Measurements from ENCODE around the gene TCEA3. TPM values are rescaled to one million over a fixed set of nuclear protein-coding genes. Genes with fewer than 3 reads are reported as not detected.
A peak's percentile ranks its signal among the peaks of the same experiment; 100 is the strongest.

TCEA3 gene
- total RNA-seq, 2 experiments from 2014 or later, result 11.4 to 12.1 TPM

DNA sequence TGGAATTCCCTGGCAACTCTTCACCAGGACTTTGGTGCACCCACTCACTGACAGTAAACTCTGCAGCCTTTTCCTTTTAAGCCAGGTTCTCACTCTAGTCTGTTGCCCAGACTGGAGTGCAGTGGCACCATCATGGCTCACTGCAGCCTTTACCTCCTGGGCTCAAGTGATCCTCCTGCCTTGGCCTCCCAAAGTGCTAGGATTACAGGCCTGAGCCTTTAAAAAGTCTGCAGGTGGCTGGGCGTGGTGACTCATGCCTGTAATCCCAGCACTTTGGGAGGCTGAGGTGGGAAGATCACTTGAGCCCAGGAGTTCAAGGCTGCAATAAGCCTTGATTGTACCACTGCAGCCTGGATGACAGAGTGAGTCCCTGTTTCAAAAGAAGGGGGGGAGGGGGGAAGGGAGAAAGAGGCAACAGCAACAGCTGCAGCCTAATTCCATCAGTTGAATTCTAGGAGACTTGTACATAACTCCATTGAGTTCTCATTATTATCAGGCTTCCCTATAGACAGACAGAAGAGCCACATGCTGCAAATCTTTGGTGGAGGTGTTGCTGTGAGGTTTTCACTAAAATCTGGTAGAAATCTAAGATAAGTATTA lies 72.4 kb downstream of the TCEA3 start:
- no peak for DNase-seq
- H3K27me3 Mint-ChIP-seq (ENCODE audit: low read depth), result peaks cover 2% of the 10 kb centered on the region
- H3K36me3 Mint-ChIP-seq (ENCODE audit: low read depth), result no peaks in the 10 kb centered on the region
- no peak overlapping the region for H3K27ac Mint-ChIP-seq
- no peak for ATAC-seq
- H3K9me3 Mint-ChIP-seq (ENCODE audit: insufficient read depth), result no peaks in the 10 kb centered on the region
- ChIA-PET POLR2A (no interaction called here), CTCF (no interaction called here)
- H3K4me1 Mint-ChIP-seq (ENCODE audit: low read depth), result peaks cover 5% of the 10 kb centered on the region
- no peak overlapping the region for H3K4me3 Mint-ChIP-seq

GRCh38 chr1:23345920-23346319 lies 78.6 kb downstream of the TCEA3 start:
- Mint-ChIP-seq H3K4me3 (no peak overlapping the region), H3K9me3 (ENCODE audit: insufficient read depth) (no peaks in the 10 kb centered on the region), H3K4me1 (ENCODE audit: low read depth) (peaks cover 20% of the 10 kb centered on the region), H3K36me3 (ENCODE audit: low read depth) (peaks cover 19% of the 10 kb centered on the region), H3K27ac (no peak overlapping the region), H3K27me3 (ENCODE audit: low read depth) (no peaks in the 10 kb centered on the region)
- ChIA-PET POLR2A (interaction anchor here (0.5 to 1.0 kb wide), 2 partner anchors 19 to 23 kb away, joined by 3 read pairs; no protein-coding TSS in a partner anchor), CTCF (interaction anchor here (0.5 to 1.9 kb wide), 3 partner anchors 11 to 412 kb away, joined by 3 to 7 read pairs (median 3); no protein-coding TSS in a partner anchor)
- no peak for DNase-seq
- ATAC-seq, result no peak

DNA sequence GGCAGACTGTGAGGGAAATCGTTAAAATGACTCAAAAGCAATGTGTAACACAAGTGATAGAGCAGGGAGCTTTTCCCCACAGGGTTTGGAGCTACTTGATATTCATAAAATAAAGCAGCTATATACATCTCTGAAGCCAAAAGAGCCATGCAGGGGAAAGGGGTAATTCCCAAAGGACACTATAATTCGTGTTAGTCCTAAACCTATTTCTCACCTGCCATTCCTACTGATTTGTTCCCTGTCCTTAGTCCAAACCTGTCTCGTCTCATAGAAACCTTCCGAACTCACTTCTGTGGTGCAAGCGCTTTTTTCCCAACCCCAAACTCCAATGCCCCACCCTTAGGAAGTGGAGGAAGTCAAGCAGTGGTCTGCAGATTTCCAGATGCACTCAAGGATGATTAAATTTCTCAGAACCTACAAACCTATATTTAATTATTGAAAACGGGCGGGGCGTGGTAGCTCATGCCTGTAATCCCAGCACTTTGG lies 79.5 kb downstream of the TCEA3 start:
- POLR2A ChIA-PET, result interaction anchor here (1.0 to 1.8 kb wide), 14 partner anchors 9 to 615 kb away, joined by 3 to 38 read pairs (median 5); partner anchors contain the start of genes GALE, PNRC2, RPL11 and ZNF436
- Mint-ChIP-seq H3K27me3 (ENCODE audit: low read depth) (no peaks in the 10 kb centered on the region), H3K27ac (peak overlapping the region; percentile 91), H3K36me3 (ENCODE audit: low read depth) (peaks cover 26% of the 10 kb centered on the region), H3K4me3 (peak overlapping the region; percentile 82), H3K9me3 (ENCODE audit: insufficient read depth) (no peaks in the 10 kb centered on the region), H3K4me1 (ENCODE audit: low read depth) (peaks cover 29% of the 10 kb centered on the region)
- CTCF ChIA-PET, result interaction anchor here (0.8 to 1.9 kb wide), 9 partner anchors 9 to 347 kb away, joined by 3 to 19 read pairs (median 5); partner anchors contain the start of gene RPL11
- DNase-seq (no peak), ATAC-seq (no peak)

DNA sequence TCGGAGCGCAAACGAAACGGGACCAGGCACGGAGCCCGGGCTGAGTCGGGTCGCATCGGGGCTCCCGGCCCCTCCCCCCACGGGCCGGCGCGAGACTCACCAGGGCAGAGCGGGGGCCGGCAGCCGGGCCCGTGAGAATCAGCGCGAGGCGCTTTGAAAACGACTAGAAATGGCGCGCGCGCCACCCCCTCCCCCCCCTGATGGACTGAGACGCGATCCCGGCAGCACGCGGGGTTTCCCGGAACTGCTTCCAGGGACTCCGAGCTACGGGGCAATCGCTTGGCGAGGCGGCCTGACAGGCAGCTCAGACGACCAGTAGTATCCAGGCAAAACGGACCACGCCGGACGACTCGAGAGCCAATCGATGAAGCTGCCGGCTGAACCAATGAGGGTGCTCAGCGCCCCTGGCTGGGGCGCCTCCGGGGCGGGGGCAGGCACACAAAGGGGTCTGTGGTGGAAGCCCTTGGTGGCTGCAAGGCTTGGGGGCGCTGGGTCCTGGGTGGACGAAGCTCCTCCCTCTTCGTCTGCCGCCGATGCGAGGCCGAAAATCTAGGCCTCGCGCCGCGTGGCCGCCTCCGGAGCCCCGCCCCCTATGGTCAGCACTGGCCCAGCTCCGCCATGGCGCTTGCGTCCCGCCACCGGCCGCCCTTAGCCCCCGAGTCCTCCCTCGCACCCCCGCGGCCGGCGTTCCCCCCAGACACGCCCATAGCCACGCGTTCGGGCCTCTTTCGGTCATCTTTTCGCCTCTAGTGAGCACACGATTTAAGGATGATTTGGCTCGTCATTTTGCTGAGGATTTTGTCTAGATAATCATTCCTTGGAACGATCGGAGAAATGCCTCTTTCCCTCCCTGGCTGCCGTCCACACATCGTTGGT lies 80.2 kb downstream of the TCEA3 start, which contains the start of gene HNRNPR:
Gene HNRNPR, minus strand, starts transcription at position 174 of the 876 bp plus-strand sequence. CDS start 3,276 bp downstream, outside the sequence.
- ChIA-PET POLR2A (interaction anchor here (0.5 to 1.8 kb wide), 26 partner anchors 9 to 1156 kb away, joined by 3 to 38 read pairs (median 4); partner anchors contain the start of genes GALE, PNRC2, RPL11 and ZNF436), CTCF (interaction anchor here (0.7 to 1.9 kb wide), 12 partner anchors 9 to 347 kb away, joined by 3 to 19 read pairs (median 4); partner anchors contain the start of gene RPL11)
- peak; percentile 99 for ATAC-seq
- peaks cover 30% of the 10 kb centered on the region for H3K36me3 Mint-ChIP-seq (ENCODE audit: low read depth)
- H3K9me3 Mint-ChIP-seq (ENCODE audit: insufficient read depth), result no peaks in the 10 kb centered on the region
- peak; percentile 100 for DNase-seq
- H3K4me1 Mint-ChIP-seq (ENCODE audit: low read depth), result peaks cover 34% of the 10 kb centered on the region
- no peaks in the 10 kb centered on the region for H3K27me3 Mint-ChIP-seq (ENCODE audit: low read depth)
- peak within 1 kb of the TSS; percentile 94 for H3K27ac Mint-ChIP-seq
- H3K4me3 Mint-ChIP-seq, result peak within 1 kb of the TSS; percentile 86

DNA sequence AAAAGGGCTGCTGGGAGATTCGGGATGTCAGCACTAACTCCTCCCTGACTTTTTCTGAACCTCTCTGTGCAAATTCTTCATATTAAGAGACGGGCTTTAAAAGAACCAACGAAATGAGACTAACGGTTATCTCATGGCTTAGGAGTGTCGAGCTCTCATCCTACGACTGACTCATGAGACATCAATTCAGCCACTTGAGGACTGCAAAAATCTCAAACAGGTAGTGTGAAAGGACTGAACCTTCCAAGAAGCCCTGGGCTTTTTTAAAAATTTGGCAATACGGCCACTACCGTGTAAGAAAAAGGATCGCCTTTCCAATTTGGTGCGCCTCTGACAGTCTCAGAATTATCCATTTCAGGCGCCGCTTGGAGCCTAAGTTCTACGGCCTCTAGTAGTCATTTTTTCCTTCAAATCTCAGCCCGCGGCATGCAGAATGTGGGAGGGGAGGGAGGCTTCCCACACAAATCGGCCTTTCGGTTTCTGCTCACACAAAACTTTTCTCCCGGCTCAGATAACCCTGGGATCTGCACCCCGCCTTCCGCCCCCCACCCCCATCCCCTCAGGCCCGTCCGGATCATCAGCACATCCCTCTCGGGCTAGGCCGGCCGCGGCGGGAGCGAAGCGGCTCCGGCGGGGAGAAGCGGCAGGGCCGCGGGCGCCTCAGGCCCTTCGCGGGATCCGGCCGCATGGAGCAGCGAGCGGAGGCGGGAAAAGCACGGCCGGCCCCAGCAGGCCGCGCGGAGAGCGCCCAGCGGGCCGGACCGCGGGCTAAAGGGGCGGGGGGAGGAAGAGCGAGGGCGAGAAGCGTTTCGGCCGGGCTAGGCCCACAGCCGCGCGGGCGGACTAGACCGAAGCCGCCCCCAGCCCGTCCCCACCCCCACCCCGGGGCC lies 81.1 kb downstream of the TCEA3 start:
- DNase-seq (peak; percentile 55), ATAC-seq (peak; percentile 5)
- peak overlapping the region; percentile 94 for H3K27ac Mint-ChIP-seq
- H3K4me1 Mint-ChIP-seq (ENCODE audit: low read depth), result peaks cover 41% of the 10 kb centered on the region
- CTCF ChIA-PET, result interaction anchor here (0.7 to 4.0 kb wide), 10 partner anchors 10 to 291 kb away, joined by 3 to 19 read pairs (median 6); no protein-coding TSS in a partner anchor
- no peaks in the 10 kb centered on the region for H3K27me3 Mint-ChIP-seq (ENCODE audit: low read depth)
- H3K4me3 Mint-ChIP-seq, result peak overlapping the region; percentile 86
- POLR2A ChIA-PET, result interaction anchor here (0.5 to 1.8 kb wide), 19 partner anchors 9 to 616 kb away, joined by 3 to 38 read pairs (median 4); partner anchors contain the start of genes PNRC2, RPL11 and ZNF436
- peaks cover 37% of the 10 kb centered on the region for H3K36me3 Mint-ChIP-seq (ENCODE audit: low read depth)
- H3K9me3 Mint-ChIP-seq (ENCODE audit: insufficient read depth), result no peaks in the 10 kb centered on the region

GRCh38 chr1:23341931-23342692 lies 82.4 kb downstream of the TCEA3 start:
- DNase-seq, result no peak
- H3K4me3 Mint-ChIP-seq, result peak overlapping the region; percentile 86
- no peaks in the 10 kb centered on the region for H3K9me3 Mint-ChIP-seq (ENCODE audit: insufficient read depth)
- peaks cover 52% of the 10 kb centered on the region for H3K4me1 Mint-ChIP-seq (ENCODE audit: low read depth)
- ChIA-PET POLR2A (interaction anchor here (0.7 to 0.8 kb wide), 2 partner anchors 43 to 88 kb away, joined by 3 read pairs; no protein-coding TSS in a partner anchor), CTCF (interaction anchor here (0.7 to 4.0 kb wide), 6 partner anchors 26 to 295 kb away, joined by 3 to 13 read pairs (median 4); no protein-coding TSS in a partner anchor)
- no peaks in the 10 kb centered on the region for H3K27me3 Mint-ChIP-seq (ENCODE audit: low read depth)
- ATAC-seq, result no peak
- H3K36me3 Mint-ChIP-seq (ENCODE audit: low read depth), result peaks cover 48% of the 10 kb centered on the region
- H3K27ac Mint-ChIP-seq, result peak overlapping the region; percentile 60

DNA sequence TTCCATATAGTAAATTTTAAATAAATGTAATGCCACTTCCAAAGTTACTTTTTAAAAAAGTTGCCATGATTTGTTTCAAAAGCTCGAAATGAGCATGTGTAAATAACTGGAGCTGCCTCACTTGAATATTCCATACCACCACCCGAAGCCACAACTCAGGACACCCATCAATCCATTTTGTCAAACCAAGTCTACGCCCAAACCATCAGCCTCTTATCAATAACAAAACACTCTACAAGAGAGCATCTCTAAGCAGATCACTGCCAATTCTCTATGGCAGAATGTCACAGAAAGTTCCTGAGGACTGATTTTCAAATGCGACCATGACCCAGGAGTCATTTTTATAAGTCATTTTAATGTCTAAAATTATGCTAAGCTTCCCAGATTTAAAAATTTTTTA lies 84.9 kb downstream of the TCEA3 start:
- CTCF ChIA-PET, result interaction anchor here (1.0 to 4.0 kb wide), 4 partner anchors 20 to 432 kb away, joined by 3 to 13 read pairs (median 8); no protein-coding TSS in a partner anchor
- Mint-ChIP-seq H3K27ac (no peak overlapping the region), H3K27me3 (ENCODE audit: low read depth) (no peaks in the 10 kb centered on the region), H3K4me3 (peak overlapping the region; percentile 8), H3K36me3 (ENCODE audit: low read depth) (peaks cover 63% of the 10 kb centered on the region), H3K9me3 (ENCODE audit: insufficient read depth) (no peaks in the 10 kb centered on the region), H3K4me1 (ENCODE audit: low read depth) (peaks cover 52% of the 10 kb centered on the region)
- POLR2A ChIA-PET, result no interaction called here
- no peak for ATAC-seq
- peak; percentile 14 for DNase-seq

DNA sequence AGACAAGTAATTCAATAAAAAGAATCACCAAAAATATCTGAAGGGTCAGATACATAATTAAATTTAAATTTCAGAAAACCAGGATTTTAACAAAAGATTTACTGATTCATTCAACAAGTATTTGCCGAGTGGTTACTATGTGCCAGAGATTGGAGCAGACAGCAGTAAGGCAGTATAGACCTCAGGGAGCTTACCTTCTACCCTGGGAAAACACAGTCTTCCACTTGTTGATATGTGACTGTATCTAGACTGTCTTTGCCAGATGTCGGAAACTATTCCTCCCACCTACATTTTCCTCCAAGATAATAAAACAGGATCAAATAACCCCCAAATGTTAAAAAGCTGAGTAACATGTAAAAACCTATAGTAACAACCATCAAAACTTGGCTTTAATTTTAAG lies 86.7 kb downstream of the TCEA3 start:
- Mint-ChIP-seq H3K4me1 (ENCODE audit: low read depth) (peaks cover 54% of the 10 kb centered on the region), H3K4me3 (no peak overlapping the region), H3K36me3 (ENCODE audit: low read depth) (peaks cover 72% of the 10 kb centered on the region), H3K27me3 (ENCODE audit: low read depth) (no peaks in the 10 kb centered on the region), H3K9me3 (ENCODE audit: insufficient read depth) (no peaks in the 10 kb centered on the region), H3K27ac (peak overlapping the region; percentile 21)
- ATAC-seq, result no peak
- ChIA-PET POLR2A (interaction anchor here (1.1 kb wide), 1 partner anchor 25 kb away, joined by 3 read pairs; no protein-coding TSS in a partner anchor), CTCF (interaction anchor here (0.8 to 2.5 kb wide), 3 partner anchors 29 to 407 kb away, joined by 3 to 13 read pairs (median 3); no protein-coding TSS in a partner anchor)
- peak; percentile 4 for DNase-seq

DNA sequence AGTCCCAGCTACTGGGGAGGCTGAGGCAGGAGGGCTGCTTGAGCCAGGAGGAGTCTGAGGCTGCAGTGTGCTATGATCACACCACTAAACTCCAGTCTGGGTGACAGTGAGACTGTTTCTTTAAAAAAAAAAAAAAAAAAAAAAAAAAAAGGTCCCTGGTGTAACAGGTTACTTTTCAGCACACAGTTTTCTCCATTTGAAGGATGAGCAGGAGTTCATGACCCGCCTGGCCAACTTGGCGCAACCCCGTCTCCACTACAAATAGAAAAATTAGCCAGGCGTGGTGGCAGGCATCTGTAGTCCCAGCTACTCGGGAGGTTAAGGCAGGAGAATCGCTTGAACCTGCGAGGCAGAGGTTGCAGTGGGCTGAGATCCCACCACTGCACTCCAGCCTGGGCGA lies 92.8 kb downstream of the TCEA3 start:
- H3K27me3 Mint-ChIP-seq (ENCODE audit: low read depth), result no peaks in the 10 kb centered on the region
- no peak for DNase-seq
- CTCF ChIA-PET, result interaction anchor here (0.7 to 1.5 kb wide), 2 partner anchors 13 to 72 kb away, joined by 3 read pairs; partner anchors contain the start of gene HNRNPR
- no peak overlapping the region for H3K27ac Mint-ChIP-seq
- no peak for ATAC-seq
- peaks cover 68% of the 10 kb centered on the region for H3K36me3 Mint-ChIP-seq (ENCODE audit: low read depth)
- peaks cover 23% of the 10 kb centered on the region for H3K4me1 Mint-ChIP-seq (ENCODE audit: low read depth)
- H3K9me3 Mint-ChIP-seq (ENCODE audit: insufficient read depth), result no peaks in the 10 kb centered on the region
- POLR2A ChIA-PET, result no interaction called here
- no peak overlapping the region for H3K4me3 Mint-ChIP-seq

Data from activated CD8-positive, alpha-beta T cell treated with anti-CD3 and anti-CD28 coated beads, Interleukin-2, amount 10 ng/mL, durations not matched to agents 7 days and 5 days (primary cell).